HG02840 (cell line): Measurements from ENCODE around the gene AREL1.

Experiments
- ATAC-seq: cut with Tn5 transposase; IDR thresholded peaks from one replicate; pipeline ENCODE4 v1.9.1; 2021; ENCODE audit warnings: mild to moderate bottlenecking, moderate library complexity, moderate number of reproducible peaks; ENCODE audit not compliant: unreplicated experiment, low FRiP score

The AREL1 gene

DNA sequence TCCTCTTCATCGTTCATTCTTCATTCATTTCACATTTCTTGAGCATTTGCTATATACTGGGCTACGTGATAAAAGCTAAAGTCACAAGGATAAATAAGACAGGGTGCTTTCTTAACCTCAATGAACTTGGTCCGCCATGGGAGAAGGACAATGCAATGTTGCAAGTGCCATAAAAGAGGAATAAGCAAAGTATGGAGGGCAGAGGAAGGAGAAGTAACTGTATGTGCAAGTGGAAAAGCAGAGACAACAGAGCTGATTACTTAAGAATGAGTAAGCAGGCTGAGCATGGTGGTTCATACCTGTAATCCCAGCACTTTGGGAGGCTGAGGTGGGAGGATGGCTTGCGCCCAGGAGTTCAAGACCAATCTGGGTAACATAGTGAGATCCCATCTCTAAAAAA is 14.4 kb downstream of the AREL1 start:
- no peak for ATAC-seq

DNA sequence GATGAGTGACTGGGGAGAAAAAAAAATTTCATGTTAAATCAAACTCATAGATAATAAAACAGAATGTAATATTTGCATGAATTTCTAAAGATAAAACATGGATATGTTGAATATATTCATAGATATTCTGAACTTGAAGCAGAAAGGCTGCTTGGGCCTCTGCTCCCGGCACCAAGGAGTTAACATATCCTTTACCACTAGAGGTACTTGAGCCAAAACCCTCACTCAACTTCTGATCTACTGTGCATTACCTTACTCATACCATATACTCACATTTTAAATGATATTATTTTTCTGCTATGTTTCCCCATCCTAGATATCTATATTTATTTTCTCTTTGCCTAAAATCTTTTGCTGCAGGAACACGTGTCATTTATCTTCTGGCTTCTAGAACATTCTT is 14.9 kb downstream of the AREL1 start:
- ATAC-seq, result no peak

DNA sequence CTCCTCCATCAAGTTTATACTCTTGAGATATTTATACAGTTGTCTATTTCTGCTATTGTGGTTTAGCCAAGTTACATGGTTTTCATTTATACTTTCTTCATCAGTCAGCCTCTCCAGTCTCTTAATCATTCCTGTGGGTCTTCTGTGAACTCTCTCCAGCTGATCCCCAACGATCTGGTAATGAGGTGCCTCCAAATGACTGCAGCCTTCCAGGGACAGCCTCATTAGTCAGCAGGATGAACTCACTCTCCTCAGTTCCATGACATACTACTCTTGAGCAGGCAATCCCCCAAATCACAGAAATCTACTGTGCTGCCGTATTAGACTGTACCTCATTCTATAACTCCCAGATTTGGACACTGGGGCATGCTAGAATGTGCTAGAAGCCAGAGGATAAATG is 15.3 kb downstream of the AREL1 start:
- ATAC-seq, result no peak

DNA sequence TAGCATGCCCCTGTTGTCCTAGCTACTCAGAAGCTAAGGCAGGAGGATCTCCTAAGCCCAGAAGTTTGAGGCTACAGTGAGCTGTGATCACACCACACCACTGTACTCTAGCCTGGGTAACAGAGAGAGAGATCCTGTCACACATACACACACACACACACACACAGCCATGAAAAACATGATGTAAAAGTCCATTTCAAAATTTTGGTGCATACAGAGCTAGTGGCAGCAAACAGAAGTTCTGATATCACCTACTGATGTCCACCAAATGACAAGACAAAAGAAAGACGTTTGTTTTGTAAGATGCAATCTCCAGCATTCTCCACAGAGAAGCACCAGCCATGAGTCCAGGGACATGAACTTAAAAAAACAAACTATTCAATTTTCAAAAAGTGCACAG is 15.9 kb downstream of the AREL1 start:
- no peak for ATAC-seq

DNA sequence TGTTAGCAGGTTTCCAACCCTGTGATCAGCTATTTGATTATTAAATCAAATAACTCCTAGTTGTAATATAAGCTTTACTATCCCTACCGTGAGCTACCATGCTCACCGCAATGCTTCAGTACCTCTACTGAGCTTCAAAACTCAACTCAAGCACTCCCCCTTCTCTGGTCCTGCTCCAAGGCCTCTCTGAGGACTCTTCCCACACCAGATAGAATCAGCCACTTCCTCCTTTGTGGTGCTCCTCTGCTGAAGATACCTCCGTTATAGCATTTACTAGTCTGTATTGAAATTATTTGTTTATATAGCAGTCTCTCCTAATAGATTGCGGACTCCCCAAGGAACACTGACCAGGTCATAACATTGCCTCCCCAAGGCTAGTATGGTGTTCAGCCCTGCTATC is 17.5 kb downstream of the AREL1 start:
- ATAC-seq, result no peak

DNA sequence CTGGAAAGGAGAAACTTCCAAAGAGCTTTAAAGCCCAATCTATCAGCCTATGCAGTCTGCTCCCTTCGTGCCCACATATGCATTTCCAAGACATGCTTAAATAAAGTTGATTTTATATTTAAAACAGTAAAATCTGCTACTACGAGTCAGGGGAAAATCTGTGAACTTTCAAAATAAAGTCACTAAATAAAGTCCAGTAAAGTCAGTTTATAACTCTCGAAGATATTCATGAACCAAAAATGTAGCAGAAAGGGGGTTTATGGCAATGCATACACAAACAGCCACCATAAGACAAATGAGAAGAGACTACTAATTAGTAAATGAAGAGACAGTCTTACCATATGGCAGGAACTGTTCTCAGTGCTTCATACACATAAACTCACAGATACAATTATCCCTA is 19.7 kb downstream of the AREL1 start:
- no peak for ATAC-seq

DNA sequence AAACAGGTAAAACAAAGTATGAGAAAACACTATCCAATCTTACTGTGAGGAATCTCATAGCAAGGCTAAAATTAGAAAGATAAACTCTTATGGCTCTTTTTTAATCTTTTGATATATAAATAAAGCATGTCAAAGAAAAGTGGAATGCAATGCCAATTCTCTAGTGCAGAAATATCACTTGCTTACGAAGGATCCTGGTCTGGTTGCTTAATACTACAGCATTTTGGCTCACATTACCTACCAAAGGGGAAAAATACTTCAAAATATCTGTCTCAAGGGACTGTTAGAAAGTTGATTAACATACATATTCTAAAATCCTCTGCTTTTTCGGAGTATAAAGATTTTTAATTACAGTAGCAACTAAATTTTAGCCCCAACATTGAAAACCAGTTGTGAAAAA is 21.4 kb downstream of the AREL1 start:
- ATAC-seq, result no peak

DNA sequence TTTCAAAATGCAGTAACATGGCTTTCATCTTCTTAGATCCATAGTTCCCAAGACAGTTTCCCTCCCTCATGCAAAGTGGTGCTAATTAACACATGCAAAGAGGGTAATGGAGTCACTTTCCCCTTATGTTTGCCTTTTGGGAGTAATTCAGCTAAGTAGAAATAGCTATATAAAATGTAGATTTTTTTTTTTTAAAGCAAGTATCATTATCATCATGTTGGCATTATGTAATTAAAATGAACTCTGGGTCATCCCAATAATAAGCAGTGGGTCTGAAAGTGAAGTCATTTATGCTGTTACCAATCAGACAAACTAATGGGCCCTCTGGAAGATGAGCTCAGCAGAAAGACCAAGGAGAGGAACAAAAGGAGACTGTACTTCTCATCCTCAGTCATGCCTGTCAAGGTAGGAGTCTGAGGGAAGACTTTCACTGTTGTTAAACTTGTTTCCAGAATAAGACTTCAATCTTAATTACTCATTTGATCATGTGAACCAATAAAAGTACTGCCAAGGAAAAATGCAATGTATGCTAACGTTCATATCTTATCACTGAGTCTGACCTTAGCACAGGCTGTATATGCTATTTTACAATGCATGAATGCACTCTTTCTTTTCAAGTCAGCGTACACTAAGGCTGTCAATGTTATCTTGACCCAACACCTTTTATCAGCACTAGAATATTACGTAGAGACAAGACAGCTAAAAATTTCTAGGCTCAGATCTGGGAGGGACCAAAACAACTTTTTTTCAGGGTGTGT is 26.8 kb downstream of the AREL1 start:
- no peak for ATAC-seq

DNA sequence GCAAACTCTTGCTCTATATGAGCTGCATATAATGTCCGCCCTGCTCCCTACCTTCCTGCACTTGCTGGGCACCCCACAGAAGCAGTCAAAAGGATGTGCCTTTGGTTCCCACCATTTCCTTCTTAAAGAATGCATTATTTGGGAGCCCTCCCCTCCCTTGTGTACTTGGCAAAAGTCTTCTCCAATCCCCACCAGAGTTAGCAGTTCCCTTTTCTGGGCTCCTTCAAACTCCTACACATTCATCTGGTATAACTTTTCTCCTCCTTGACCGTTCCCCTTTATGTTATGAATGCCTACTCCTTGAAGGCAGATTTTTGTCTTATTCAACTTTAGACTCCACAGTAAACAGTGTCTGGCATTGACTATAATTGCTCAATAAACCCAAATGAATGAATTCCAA is 27.8 kb downstream of the AREL1 start:
- no peak for ATAC-seq

DNA sequence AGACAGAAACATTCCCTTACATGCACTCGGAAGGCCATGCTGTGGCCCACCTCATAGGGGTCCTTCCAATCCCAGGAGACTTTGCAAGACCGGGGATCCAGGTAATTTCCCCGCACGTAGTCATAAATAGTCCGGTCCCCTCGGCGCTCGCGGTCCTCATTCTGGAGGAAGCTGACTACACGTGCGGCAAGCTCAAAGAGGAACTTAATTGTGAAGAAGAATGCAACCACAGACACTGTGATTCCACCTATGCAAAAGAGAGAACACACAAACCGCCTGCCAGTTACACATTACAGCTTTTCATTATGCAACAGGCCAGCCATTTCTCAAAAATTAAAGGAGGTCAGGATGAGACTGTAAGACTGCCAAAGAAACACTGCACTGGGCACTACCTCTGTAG is 28.4 kb downstream of the AREL1 start:
- ATAC-seq, result peak; percentile 56

DNA sequence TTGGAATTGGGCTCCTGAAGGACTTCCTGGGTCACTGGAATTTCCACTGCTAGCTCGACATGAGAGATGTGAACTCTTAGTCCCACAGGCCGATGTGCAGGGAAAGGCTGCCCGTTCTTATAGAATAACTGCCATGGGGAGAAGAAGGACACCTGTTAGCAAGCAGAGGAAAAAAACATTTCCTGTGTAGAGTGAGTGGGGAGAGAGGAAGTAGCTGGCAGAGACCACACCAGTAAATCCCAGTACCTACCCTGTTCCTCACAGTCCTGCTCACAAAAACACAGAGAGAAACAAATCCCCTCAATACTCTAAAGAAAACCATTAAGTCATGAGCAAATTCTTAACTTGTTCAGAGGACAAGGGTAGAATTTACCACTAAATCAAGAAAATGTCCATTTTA is 29.5 kb downstream of the AREL1 start:
- ATAC-seq, result no peak

DNA sequence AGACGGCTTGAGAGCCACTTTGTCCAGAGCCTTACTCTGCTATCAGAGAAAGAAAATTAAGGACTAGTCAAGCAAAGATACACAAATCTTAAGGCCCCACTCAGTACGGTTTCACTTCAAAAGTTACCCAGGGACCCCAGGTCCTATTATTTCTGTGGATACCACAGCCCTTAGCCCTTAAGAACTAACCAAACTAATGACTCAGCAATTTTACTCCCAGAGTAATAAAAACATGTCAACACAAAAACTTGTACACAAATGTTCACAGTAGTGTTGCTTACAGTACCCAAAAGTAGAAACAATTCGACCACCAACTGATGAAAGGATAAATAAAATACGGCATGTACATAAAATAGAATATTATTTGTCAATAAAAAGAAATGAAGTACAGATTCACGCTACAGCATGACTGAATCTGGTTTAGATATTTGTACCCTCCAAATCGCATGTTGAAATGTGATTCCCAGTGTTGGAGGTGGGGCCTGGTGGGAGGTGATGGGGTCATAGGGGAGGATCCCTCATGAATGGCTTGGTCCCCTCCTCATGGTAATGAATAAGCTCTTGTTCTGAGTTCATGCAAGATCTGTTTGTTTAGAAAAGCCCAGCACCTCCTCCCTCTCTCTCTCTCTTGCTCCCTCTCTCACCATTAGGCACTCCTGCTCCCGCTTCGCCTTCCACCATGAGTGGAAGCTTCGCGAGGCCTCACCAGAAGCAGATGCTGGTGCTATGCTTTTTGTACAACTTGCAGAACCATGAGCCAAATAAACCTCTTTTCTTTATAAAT is 30.5 kb downstream of the AREL1 start:
- no peak for ATAC-seq

DNA sequence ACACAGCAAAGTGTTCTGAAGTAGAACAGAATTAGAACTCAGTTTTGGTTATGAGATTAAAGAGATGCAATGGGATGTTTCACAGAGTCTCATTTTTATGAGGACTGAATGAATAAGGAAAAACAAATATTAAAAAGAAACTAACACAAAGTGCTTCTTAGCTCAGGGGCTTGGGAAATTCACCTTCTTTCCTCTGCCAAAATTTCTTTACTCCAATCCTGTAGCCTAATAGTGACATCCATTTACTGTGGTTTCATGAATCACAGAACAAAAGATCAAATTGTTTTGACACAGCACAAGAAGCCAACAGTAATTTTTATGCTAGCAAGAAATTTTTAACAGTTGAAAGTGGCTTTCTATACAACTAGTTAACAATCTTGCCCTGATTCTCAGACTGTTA is 37.7 kb downstream of the AREL1 start:
- ATAC-seq, result no peak

DNA sequence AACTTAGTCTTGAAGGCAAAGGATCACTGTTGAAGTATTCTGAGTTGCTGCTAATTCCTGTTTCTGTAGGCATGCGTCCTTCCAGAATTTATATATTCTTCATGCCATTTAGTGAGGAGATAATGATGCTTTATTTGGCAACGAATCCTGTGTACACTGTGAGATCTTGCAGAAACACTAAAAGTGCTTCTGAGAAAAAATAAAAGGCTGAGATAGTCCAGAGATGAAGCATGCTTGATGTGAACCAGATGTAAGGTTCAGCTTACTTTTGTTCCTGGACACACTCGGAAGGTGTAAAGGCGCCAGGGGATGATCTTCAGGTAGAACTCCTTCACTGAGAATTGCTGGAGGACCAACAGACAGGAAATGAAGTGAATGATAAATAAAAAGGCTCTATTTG is 39.1 kb downstream of the AREL1 start:
- ATAC-seq, result no peak

DNA sequence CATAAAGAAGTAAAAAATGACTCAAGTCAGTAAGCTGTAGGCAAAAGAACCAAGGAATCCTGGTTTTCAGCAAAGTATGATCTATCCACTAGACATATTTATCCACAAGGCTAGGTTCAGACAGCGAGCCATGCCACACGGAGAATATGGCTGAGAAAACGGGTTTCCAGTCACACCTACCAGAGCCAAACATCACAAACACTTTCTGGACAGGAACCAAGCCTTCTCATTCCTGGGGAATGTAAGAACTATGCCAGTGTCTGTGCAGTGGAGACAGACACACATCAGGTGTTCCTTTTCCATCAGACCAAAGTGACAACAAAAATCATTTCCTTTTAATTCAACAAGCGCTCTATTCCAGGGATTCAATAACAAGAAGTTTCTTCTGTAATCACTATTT is 41.1 kb downstream of the AREL1 start:
- ATAC-seq, result no peak

DNA sequence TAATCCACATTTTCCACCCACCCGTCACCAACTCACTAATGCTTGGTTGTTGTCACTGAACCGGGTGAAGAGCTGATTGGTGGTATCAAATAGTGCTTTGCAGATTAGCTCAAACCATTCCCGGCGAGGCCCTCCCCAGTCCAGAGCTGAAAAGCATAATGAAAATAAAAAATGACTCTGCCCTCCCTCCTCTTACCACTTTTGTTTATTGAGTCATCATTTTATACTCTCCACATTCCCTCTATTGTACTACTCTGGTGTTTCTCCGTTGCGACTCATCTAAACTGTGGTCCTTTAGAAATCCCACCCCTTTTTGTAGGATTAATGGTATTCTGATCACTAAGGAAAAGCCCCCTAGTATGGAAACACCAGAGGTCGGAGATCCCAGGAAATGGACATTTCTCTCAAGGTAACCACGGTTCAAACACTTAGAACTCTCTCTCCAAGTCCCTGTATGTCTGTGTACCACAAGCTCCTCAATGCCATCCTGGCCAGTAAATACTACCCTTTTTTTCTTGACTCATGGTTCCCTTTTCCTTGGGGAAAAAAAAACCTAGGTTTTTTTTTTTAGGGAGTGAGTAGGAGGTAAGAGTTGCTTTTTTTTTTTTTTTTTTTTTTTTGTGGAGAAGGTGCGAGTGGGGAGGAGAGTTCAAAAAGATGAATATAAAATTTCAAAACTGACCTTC is 42.0 kb downstream of the AREL1 start:
- ATAC-seq, result no peak

DNA sequence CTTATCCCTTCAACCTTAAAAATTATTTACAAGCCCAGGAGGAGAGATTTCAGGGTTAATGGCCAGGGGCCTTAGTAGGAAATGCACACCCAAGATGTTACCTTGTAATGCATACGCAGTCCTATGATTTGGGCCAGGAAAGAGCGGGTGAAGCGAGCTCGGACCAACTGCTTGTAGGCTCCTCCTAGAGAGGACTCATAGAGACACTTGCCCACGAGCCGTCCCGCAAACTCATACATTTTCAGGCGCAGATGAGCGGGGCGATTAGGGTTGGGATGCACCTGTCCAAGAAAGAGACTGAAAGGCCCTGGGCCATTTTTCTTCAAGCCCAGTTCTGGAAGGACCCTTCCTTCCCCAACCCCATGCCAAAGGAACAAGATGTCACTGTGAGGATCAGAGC is 43.0 kb downstream of the AREL1 start:
- no peak for ATAC-seq

DNA sequence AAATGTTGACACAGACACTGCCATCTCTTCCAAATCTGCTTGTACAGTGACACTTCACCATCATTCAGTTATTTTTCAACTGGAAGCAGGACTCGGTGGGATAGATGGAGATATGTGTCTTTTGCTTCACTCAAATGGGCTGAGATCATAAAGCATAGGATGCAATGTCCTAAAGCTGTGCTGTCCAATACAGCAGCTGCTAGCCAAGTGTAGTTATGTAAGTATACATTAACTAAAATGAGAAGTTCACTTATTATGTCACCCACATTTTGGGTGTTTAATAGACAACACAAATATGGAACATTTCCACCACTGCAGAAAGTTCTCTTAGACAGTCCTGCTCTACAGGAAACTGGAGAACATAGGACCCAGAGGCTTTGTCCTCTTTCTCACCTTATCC is 43.6 kb downstream of the AREL1 start:
- no peak for ATAC-seq

DNA sequence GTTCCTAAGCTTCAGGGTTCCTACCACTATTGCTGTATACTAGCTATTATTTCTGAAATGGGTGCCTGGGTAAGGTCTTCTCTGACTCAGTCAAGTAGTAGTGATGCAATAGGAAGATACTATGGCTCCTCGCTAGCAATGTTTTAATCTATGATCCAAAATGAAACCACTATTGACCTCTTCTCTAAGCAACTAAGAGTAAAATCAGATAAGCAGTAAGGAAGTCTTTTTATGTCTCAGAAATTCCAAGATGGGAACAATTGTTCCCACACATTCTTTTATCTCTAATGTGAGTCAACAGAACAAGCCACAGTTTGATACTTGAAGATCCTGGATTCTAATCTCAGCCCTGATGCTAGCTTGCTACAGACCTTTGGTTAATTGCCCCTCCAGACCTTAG is 45.1 kb downstream of the AREL1 start:
- no peak for ATAC-seq

DNA sequence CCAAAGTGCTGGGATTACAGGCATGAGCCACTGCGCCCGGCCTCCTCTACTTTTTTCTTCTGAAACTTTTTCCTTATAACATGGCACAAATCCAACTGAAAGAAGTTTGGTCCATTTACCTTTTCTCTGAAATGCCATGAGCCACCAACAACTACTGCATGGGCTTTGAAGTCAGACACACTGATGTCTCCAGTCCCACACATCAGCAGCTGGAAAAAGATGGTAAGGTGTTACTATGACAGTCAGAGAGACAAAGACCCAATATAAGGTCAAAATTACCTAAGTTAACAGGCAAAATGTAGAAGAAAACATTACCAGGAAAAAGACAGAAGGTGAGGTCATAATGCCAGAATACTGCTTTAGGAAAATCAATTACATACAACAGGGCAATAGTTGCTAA is 48.2 kb downstream of the AREL1 start:
- ATAC-seq, result no peak

DNA sequence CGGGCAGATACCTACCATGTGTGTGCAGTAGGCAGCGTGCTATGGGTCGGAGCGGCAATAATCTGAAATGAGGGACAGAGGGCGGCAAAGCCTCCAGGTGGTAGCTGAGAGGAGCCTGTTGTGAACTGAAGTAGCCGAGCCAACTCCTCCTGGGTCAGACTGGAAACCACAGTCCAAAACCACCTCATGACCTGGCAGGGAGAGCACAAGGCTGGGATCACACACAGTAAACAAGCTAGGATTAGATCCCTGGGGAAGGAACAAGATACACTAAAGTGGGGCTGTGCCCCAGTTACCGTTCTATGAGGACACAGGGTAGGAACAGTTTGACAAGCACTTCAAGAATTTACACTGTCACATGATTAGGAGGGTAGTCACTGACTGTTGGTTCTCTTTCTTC is 49.0 kb downstream of the AREL1 start:
- ATAC-seq, result no peak
